Rectal smooth muscle tissue (tissue), 1 donor: ENCODE data around the gene KTI12.
A peak's percentile ranks its signal among the peaks of the same experiment; 100 is the strongest.

Source experiments
- H3K27ac ChIP-seq: one replicate; pipeline ENCODE4 v1.7.0; 2013; ENCODE audit warnings: low read depth, low read length, inconsistent platforms
- H3K27me3 ChIP-seq: one replicate; pipeline ENCODE4 v1.7.0; 2013; ENCODE audit warnings: low read length; ENCODE audit not compliant: control insufficient read depth, insufficient read depth
- H3K36me3 ChIP-seq: one replicate; pipeline ENCODE4 v1.7.0; 2013; ENCODE audit warnings: low read length; ENCODE audit not compliant: control insufficient read depth, insufficient read depth
- H3K4me1 ChIP-seq: one replicate; pipeline ENCODE4 v1.7.0; 2013; ENCODE audit warnings: low read length; ENCODE audit not compliant: control insufficient read depth, insufficient read depth
- H3K4me3 ChIP-seq: one replicate; pipeline ENCODE4 v1.7.0; 2013; ENCODE audit warnings: low read length
- H3K9ac ChIP-seq: one replicate; pipeline ENCODE4 v1.7.0; 2013; ENCODE audit warnings: low read length

KTI12 gene

GRCh38 chr1:51998701-51999100, 34.9 kb downstream of the KTI12 start:
- Histone ChIP-seq H3K27me3 (no peaks in the 10 kb centered on the region), H3K4me3 (no peak overlapping the region), H3K9ac (no peak overlapping the region), H3K36me3 (no peaks in the 10 kb centered on the region), H3K27ac (no peak overlapping the region), H3K4me1 (no peaks in the 10 kb centered on the region)

- Histone ChIP-seq H3K9ac (no peak overlapping the region), H3K4me3 (no peak overlapping the region), H3K36me3 (no peaks in the 10 kb centered on the region), H3K27ac (no peak overlapping the region), H3K27me3 (no peaks in the 10 kb centered on the region), H3K4me1 (no peaks in the 10 kb centered on the region)
Measured at GRCh38 chr1:51997974-51998382, 35.6 kb downstream of the KTI12 start.

GRCh38 chr1:51990478-51990965, 43.1 kb downstream of the KTI12 start, which contains the start of gene RAB3B:
RAB3B (minus strand) TSS chr1:51990700; CDS start chr1:51977117, 13,583 bp downstream.
- Histone ChIP-seq H3K4me3 (peak within 1 kb of the TSS; percentile 9), H3K27me3 (peaks cover 15% of the 10 kb centered on the region), H3K36me3 (no peaks in the 10 kb centered on the region), H3K27ac (no peak within 1 kb of the TSS), H3K9ac (no peak within 1 kb of the TSS), H3K4me1 (no peaks in the 10 kb centered on the region)

GRCh38 chr1:51989582-51990477, 43.8 kb downstream of the KTI12 start:
- Histone ChIP-seq H3K4me3 (peak overlapping the region; percentile 9), H3K4me1 (no peaks in the 10 kb centered on the region), H3K9ac (no peak overlapping the region), H3K36me3 (no peaks in the 10 kb centered on the region), H3K27ac (no peak overlapping the region), H3K27me3 (peaks cover 15% of the 10 kb centered on the region)

- Histone ChIP-seq H3K9ac (no peak overlapping the region), H3K4me1 (no peaks in the 10 kb centered on the region), H3K36me3 (no peaks in the 10 kb centered on the region), H3K27me3 (peaks cover 15% of the 10 kb centered on the region), H3K4me3 (no peak overlapping the region), H3K27ac (no peak overlapping the region)
Measured at GRCh38 chr1:51988254-51988653, 45.4 kb downstream of the KTI12 start.

GRCh38 chr1:51986718-51987117, 46.9 kb downstream of the KTI12 start:
- Histone ChIP-seq H3K4me1 (no peaks in the 10 kb centered on the region), H3K4me3 (no peak overlapping the region), H3K27ac (no peak overlapping the region), H3K9ac (no peak overlapping the region), H3K36me3 (no peaks in the 10 kb centered on the region), H3K27me3 (peaks cover 8% of the 10 kb centered on the region)

- Histone ChIP-seq H3K9ac (no peak overlapping the region), H3K4me3 (no peak overlapping the region), H3K27me3 (no peaks in the 10 kb centered on the region), H3K4me1 (no peaks in the 10 kb centered on the region), H3K36me3 (no peaks in the 10 kb centered on the region), H3K27ac (no peak overlapping the region)
Measured at GRCh38 chr1:51982161-51982560, 51.4 kb downstream of the KTI12 start.
